OCI-LY3 (cell line): ENCODE measurements around the gene RDH8.

Experiments
- H2AFZ ChIP-seq: fragments of 200-600, 300-600 bp; shearing (Covaris generic); 2 replicates; pipeline ENCODE4 v1.6.0; 2014; ENCODE audit warnings: antibody characterized with exemption, low read depth, low read length
- H3K27ac ChIP-seq: fragments of 200-600, 300-600 bp; sonication (generic); 2 replicates; pipeline ENCODE4 v1.5.1; 2014; ENCODE audit warnings: mild to moderate bottlenecking, low read length, moderate library complexity, mixed read lengths
- H3K27me3 ChIP-seq: fragments of 200-600, 300-600 bp; sonication (generic); 2 replicates; pipeline ENCODE4 v1.6.1; 2014; ENCODE audit warnings: low read depth, low read length, mixed read lengths
- H3K36me3 ChIP-seq: fragments of 200-600, 300-600 bp; sonication (generic); replicated peaks from 2 replicates; pipeline ENCODE3; 2014; ENCODE audit warnings: low read depth, low read length, mixed read lengths
- H3K4me1 ChIP-seq: fragments of 300-600, 200-600 bp; sonication (generic); 2 replicates; pipeline ENCODE4 v1.6.1; 2014; ENCODE audit warnings: low read length, mixed read lengths
- H3K4me2 ChIP-seq: fragments of 200-600, 300-600 bp; sonication (generic); 2 replicates; pipeline ENCODE4 v1.6.1; 2014; ENCODE audit warnings: low read length, mixed read lengths
- H3K4me3 ChIP-seq: fragments of 300-600, 200-600 bp; sonication (generic); 2 replicates; pipeline ENCODE4 v1.5.1; 2014; ENCODE audit warnings: antibody characterized with exemption, mild to moderate bottlenecking, low read length, moderate library complexity
- H3K79me2 ChIP-seq: fragments of 300-600, 200-600 bp; shearing (Covaris generic); 2 replicates; pipeline ENCODE4 v1.6.1; 2014; ENCODE audit warnings: mild to moderate bottlenecking, low read length, mixed read lengths
- H3K9ac ChIP-seq: fragments of 300-600, 200-600 bp; shearing (Covaris generic); 2 replicates; pipeline ENCODE4 v1.6.0; 2014; ENCODE audit warnings: mild to moderate bottlenecking, low read length, moderate library complexity
- H3K9me3 ChIP-seq: fragments of 200-600, 300-600 bp; shearing (Covaris generic); 2 replicates; pipeline ENCODE4 v1.6.1; 2014; ENCODE audit warnings: low read length, mixed read lengths; ENCODE audit not compliant: insufficient read depth
- H4K20me1 ChIP-seq: fragments of 200-600, 300-600 bp; sonication (generic); 2 replicates; pipeline ENCODE4 v1.6.1; 2016; ENCODE audit warnings: low read length, mixed read lengths; ENCODE audit not compliant: insufficient read depth
- CTCF ChIP-seq: fragments of 200-600, 300-600 bp; sonication (generic); IDR thresholded peaks from 2 replicates; pipeline ENCODE4 v1.5.1; 2014; ENCODE audit warnings: antibody characterized with exemption, low read length, low read depth
- EZH2phosphoT487 ChIP-seq: fragments of 200-600 bp; shearing (Covaris generic); IDR thresholded peaks from 2 replicates; pipeline ENCODE4 v1.6.1; 2018; ENCODE audit warnings: antibody characterized with exemption, mixed run types, low read depth

Gene RDH8

DNA sequence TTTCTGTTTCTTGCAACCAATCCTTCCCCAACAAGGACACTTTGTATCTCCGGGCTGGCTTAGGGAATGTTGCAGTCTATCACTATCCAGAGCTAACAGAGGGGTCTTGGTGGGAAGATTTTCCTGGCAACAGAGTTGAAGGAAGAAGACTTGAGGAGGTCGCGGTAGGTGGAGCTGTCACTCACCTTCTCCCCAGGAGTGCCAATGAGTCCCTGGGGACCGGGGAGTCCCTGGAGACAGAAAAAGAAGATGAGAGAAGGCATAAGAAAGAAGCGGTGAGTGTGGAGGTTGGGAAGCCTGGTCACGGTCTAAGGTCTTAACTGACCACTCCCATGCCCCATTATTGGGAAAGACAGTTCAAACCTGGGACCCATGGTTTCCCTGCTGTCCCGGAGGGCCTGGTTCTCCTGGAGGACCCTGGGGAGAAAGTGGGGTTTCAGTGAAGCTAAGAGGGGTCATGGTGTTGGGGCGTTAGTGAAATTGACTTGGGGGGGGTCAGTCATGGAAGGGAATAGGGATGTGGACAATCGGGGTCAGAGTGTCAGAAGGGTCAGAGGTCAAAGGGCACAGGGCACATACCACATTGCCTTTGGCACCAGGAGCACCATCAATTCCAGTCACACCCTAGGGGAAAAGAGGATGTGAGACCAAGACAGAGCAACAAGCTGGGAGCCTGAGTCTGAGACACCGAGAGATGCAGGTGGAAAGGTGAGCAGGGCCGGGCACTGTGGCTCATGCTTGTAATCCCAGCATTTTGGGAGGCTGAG is 21.7 kb upstream of the RDH8 start:
- Histone ChIP-seq H3K27me3 (peaks cover 11% of the 10 kb centered on the region), H4K20me1 (no peaks in the 10 kb centered on the region), H3K79me2 (no peaks in the 10 kb centered on the region), H3K4me1 (peaks cover 19% of the 10 kb centered on the region), H3K9me3 (no peaks in the 10 kb centered on the region), H3K36me3 (no peaks in the 10 kb centered on the region), H3K4me3 (no peak overlapping the region), H3K27ac (no peak overlapping the region), H3K4me2 (no peak overlapping the region), H2AFZ (no peak overlapping the region), H3K9ac (no peak overlapping the region)
- no peak for TF ChIP-seq CTCF
- no peak for TF ChIP-seq EZH2phosphoT487

DNA sequence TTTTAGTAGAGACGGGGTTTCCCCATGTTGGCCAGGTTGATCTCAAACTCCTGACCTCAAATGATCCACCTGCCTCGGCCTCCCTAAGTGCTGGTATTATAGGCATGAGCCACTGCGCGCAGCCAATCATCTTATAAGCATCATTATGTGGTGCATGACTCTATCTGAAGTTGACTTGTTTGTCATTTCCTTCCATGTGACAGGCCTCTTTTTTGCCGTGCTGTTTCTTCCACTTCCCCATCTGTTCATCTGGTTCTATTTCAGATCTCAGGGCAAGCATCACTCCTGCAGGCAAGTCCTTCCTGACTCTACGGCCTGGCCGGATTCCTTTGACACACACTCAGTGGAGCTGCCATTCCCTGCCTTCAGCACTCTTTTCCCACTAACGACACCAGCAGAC is 18.2 kb upstream of the RDH8 start:
- TF ChIP-seq EZH2phosphoT487 (no peak), CTCF (no peak)
- peak overlapping the region; percentile 31 for H3K4me2 ChIP-seq
- no peaks in the 10 kb centered on the region for H3K79me2 ChIP-seq
- H3K36me3 ChIP-seq = no peaks in the 10 kb centered on the region
- no peak overlapping the region for H3K4me3 ChIP-seq
- H3K27me3 ChIP-seq = peaks cover 12% of the 10 kb centered on the region; the same call in 1 of the 2 replicates
- H3K9ac ChIP-seq = no peak overlapping the region
- H2AFZ ChIP-seq = no peak overlapping the region
- H3K27ac ChIP-seq = no peak overlapping the region
- no peaks in the 10 kb centered on the region for H3K9me3 ChIP-seq
- H3K4me1 ChIP-seq = peaks cover 19% of the 10 kb centered on the region
- no peaks in the 10 kb centered on the region for H4K20me1 ChIP-seq

DNA sequence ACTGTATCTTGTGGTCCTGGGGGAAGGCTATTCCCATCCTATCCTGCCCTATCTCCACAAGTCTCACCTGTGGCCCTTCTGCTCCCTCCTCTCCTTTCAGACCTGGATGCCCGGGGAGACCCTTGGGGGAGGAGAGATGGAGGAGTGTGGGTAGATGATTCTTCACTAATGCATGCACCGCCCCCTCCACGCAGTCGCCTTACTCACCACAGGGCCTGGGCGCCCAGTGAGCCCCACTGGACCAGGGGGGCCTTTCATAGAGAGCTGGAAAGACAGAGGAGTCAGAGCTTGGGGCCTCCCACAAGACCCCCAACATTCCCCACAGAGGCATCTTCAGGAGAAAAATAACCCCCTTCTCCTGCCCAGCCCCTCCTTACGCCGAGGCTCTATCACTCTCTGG is 17.3 kb upstream of the RDH8 start:
- no peak overlapping the region for H3K4me2 ChIP-seq
- no peak overlapping the region for H2AFZ ChIP-seq
- H3K9me3 ChIP-seq = no peaks in the 10 kb centered on the region
- no peak for TF ChIP-seq CTCF
- no peak for TF ChIP-seq EZH2phosphoT487
- peaks cover 12% of the 10 kb centered on the region; the same call in 1 of the 2 replicates for H3K27me3 ChIP-seq
- H3K79me2 ChIP-seq = no peaks in the 10 kb centered on the region
- H3K4me3 ChIP-seq = no peak overlapping the region
- peaks cover 19% of the 10 kb centered on the region for H3K4me1 ChIP-seq
- H3K9ac ChIP-seq = no peak overlapping the region
- no peaks in the 10 kb centered on the region for H4K20me1 ChIP-seq
- H3K36me3 ChIP-seq = no peaks in the 10 kb centered on the region
- H3K27ac ChIP-seq = no peak overlapping the region

DNA sequence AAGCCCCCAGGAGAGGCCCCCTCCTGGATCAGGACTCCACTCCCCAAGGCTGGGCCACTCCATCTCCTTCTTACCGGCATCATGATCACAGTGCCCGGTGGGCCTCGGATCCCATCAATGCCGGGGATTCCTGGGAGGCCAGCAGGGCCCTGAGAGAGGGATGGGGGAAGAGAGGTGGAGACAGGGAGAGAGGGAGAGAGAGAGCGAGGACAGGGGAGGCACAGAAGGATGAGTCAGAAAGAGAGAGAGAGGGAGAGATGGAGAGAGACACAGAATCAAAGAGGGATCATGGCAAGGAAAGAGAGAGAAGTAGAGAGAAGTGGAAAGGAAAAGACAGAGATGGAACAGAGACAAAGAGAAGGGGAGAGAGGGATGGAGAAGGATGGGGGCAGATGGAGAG is 16.7 kb upstream of the RDH8 start:
- no peaks in the 10 kb centered on the region for H3K79me2 ChIP-seq
- H2AFZ ChIP-seq = no peak overlapping the region
- H3K4me1 ChIP-seq = peaks cover 18% of the 10 kb centered on the region
- no peak overlapping the region for H3K4me2 ChIP-seq
- H3K9ac ChIP-seq = no peak overlapping the region
- no peak overlapping the region for H3K4me3 ChIP-seq
- H4K20me1 ChIP-seq = no peaks in the 10 kb centered on the region
- H3K36me3 ChIP-seq = no peaks in the 10 kb centered on the region
- TF ChIP-seq CTCF (no peak), EZH2phosphoT487 (no peak)
- H3K27ac ChIP-seq = no peak overlapping the region
- H3K9me3 ChIP-seq = no peaks in the 10 kb centered on the region
- peaks cover 12% of the 10 kb centered on the region; the same call in 1 of the 2 replicates for H3K27me3 ChIP-seq
